GM12891 (cell line): ENCODE results near the gene HID1.

ENCODE experiments used
- PAX5 ChIP-seq: IDR thresholded peaks from 2 replicates; pipeline ENCODE4 v1.6.1; 2011; ENCODE audit warnings: low read length, moderate library complexity, mild to moderate bottlenecking; ENCODE audit not compliant: insufficient read depth, severe bottlenecking
- POLR2A ChIP-seq: IDR thresholded peaks from 2 replicates; pipeline ENCODE4 v1.6.1; 2011; ENCODE audit warnings: low read depth, low read length, control low read depth
- POLR2AphosphoS5 ChIP-seq: IDR thresholded peaks from 2 replicates; pipeline ENCODE4 v1.6.1; 2011; ENCODE audit warnings: low read depth, low read length, control low read depth
- POU2F2 ChIP-seq: IDR thresholded peaks from 2 replicates; pipeline ENCODE4 v1.6.1; 2011; ENCODE audit warnings: low read depth, mild to moderate bottlenecking, control low read depth, low read length, moderate library complexity
- SPI1 ChIP-seq: IDR thresholded peaks from 2 replicates; pipeline ENCODE4 v1.6.1; 2011; ENCODE audit warnings: low read depth, low read length, control low read depth
- TAF1 ChIP-seq: IDR thresholded peaks from 2 replicates; pipeline ENCODE4 v1.6.1; 2011; ENCODE audit warnings: low read depth, low read length, control low read depth

GRCh38 chr17:74935048-74935447 is 37.5 kb downstream of the HID1 start:
- TF ChIP-seq POLR2A: no peak
- no peak for TF ChIP-seq TAF1
- no peak for TF ChIP-seq POLR2AphosphoS5
- no peak for TF ChIP-seq PAX5
- TF ChIP-seq SPI1: no peak
- TF ChIP-seq POU2F2: no peak
